ENCODE data around the gene TMEM86A. TPM values are rescaled to one million over a fixed set of nuclear protein-coding genes. Genes with fewer than 3 reads are reported as not detected.
"Not testable (repeated sequence)": the region's sequence is repeated elsewhere in the genome, so short reads cannot be mapped to it uniquely, and the experiment has no call there.

The TMEM86A gene
- total and polyA plus RNA-seq, 2 of the 13 experiments (the other 11 are each of a cell fraction or from before 2014, with no cell fraction given) = 0.03 to 0.07 TPM

DNA sequence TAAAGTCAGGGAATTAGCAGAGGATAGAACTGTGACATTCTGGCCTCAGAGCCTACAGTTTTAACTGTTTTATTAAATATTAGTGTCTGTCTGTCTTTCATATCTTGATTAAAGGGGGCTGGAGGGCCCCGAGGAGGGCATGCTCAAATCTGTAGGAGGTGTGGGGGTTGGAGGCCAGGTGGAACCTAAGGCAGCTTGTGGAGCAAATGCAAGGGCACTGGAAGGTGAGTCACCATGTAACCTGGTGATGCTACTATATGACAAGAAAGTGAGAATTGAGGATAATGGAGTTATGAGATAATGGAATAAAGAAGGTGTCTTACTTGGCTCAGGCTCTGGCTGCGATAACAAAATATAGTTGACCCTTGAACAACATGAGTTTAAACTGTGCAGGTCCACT, 27.3 kb upstream of the TMEM86A start (continued):
- TF ChIP-seq ZNF879 (CRISPR knock-in tag; IDR thresholded peaks at IDR 0.05) (no peak), SOX6 (IDR thresholded peaks at IDR 0.05) (no peak), SOX6 (CRISPR knock-in tag; IDR thresholded peaks at IDR 0.05) (no peak), MLLT10 (CRISPR knock-in tag; IDR thresholded peaks at IDR 0.05) (no peak), ZNF703 (CRISPR knock-in tag; IDR thresholded peaks at IDR 0.05; ENCODE audit: borderline replicate concordance) (no peak), ERF (CRISPR knock-in tag; IDR thresholded peaks at IDR 0.05) (no peak), GATAD1 (CRISPR knock-in tag; IDR thresholded peaks at IDR 0.05) (no peak), ZNF709 (CRISPR knock-in tag; IDR thresholded peaks at IDR 0.05) (no peak), ZSCAN9 (CRISPR knock-in tag; IDR thresholded peaks at IDR 0.05; ENCODE audit: borderline replicate concordance) (no peak)
- TF ChIP-seq, protein P1, sequence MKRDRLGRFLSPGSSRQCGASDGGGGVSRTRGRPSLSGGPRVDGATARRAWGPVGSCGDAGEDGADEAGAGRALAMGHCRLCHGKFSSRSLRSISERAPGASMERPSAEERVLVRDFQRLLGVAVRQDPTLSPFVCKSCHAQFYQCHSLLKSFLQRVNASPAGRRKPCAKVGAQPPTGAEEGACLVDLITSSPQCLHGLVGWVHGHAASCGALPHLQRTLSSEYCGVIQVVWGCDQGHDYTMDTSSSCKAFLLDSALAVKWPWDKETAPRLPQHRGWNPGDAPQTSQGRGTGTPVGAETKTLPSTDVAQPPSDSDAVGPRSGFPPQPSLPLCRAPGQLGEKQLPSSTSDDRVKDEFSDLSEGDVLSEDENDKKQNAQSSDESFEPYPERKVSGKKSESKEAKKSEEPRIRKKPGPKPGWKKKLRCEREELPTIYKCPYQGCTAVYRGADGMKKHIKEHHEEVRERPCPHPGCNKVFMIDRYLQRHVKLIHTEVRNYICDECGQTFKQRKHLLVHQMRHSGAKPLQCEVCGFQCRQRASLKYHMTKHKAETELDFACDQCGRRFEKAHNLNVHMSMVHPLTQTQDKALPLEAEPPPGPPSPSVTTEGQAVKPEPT (CRISPR knock-in tag; IDR thresholded peaks at IDR 0.05; ENCODE audit: low read depth) = no peak

DNA sequence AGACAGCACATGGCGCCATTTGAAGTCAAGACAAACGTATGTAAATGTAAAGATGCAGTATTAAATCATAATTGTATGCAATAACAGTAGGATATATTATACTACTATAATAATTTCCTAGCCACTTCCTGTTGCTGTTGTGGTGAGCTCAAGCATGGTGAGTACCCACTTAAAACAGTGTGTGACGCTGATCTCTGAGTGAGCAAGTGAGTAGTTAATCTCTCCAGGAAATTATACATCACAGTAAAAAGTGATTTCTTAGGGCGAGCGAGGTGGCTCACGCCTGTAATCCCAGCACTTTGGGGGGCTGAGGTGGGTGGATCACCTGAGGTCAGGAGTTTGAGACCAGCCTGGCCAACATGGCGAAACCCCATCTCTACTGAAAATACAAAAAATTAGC, 26.4 kb upstream of the TMEM86A start:
- FAIRE-seq; H3K4me3 ChIP-seq (replicated peaks in 1 of 3; ENCODE audit: insufficient read depth in 1 of 3, low read depth in 2 of 3, low read length in 3 of 3); H4K20me1 ChIP-seq (ENCODE audit: insufficient read depth, low read length); H3K4me2 ChIP-seq (ENCODE audit: low read depth, low read length); H3K27ac ChIP-seq (ENCODE audit: extremely low read length, insufficient read depth, low read length); POLR2A ChIA-PET; CTCF ChIA-PET (ENCODE audit: low intra/inter-chr PET ratio, low total read pairs); BruUV-seq (replicated peaks); in situ Hi-C loops (cut with HindIII; ENCODE audit: extremely low pct_ligation_motif_present, low pct_unique_long_range_greater_than_20kb); H3K79me2 ChIP-seq (ENCODE audit: insufficient read depth, low read length); H2AFZ ChIP-seq (ENCODE audit: low read length); H3K36me3 ChIP-seq (replicated peaks in 1 of 2; ENCODE audit: control insufficient read depth in 1 of 2, insufficient read depth in 2 of 2, low read length in 2 of 2); ATAC-seq; H3K27me3 ChIP-seq (ENCODE audit: control insufficient read depth in 1 of 2, insufficient read depth in 2 of 2, low read length in 2 of 2); DNase-seq (ENCODE audit: low spot score); intact Hi-C loops (cut with micrococcal nuclease; ENCODE audit: unreplicated experiment); H3K9me3 ChIP-seq (ENCODE audit: low read length); H3K9ac ChIP-seq (ENCODE audit: insufficient read depth, low read depth, low read length): not testable (repeated sequence)
- peaks cover 15% of the 10 kb centered on the region for H3K4me1 ChIP-seq (ENCODE audit: insufficient read depth, low read length)
- WGBS (ENCODE audit: low lambda C conversion rate) = 47% methylated on average over 7 of the region's 7 CpGs
